22Rv1 (cell line): ENCODE data around the gene CNTNAP2.

Experiments used
- H3K27ac ChIP-seq: fragments of 450-650 bp; 2 replicates; pipeline ENCODE4 v1.5.1; 2017
- ZFX ChIP-seq: fragments of 450-650 bp; IDR thresholded peaks from 2 replicates; pipeline ENCODE4 v1.6.1; 2017; ENCODE audit warnings: antibody characterized with exemption, borderline replicate concordance
- TF ChIP-seq, protein P1 (sequence below): fragments of 450-650 bp; IDR thresholded peaks from 2 replicates; pipeline ENCODE4 v1.5.1; 2017; ENCODE audit warnings: mild to moderate bottlenecking

CNTNAP2 gene

DNA sequence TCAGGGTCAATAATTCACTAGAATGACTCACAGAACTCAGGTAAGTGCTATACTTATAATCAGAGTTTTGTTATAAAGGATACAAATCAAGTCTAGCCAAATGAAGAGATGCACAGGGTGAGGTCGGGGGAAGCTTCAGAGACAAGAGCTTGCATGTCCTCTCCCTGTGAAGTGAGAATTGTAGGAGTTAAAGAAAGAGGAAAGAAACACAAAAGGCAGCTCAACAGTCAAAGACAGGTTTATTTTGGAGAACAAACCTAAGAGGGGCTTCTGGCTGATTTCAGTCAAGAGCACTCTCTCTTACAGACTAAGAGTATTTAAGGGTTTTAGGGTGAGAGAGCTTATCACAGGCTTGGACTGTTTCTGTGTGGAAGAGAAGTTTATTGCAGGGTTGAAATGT, 1873.5 kb downstream of the CNTNAP2 start:
- TF ChIP-seq, protein P1, sequence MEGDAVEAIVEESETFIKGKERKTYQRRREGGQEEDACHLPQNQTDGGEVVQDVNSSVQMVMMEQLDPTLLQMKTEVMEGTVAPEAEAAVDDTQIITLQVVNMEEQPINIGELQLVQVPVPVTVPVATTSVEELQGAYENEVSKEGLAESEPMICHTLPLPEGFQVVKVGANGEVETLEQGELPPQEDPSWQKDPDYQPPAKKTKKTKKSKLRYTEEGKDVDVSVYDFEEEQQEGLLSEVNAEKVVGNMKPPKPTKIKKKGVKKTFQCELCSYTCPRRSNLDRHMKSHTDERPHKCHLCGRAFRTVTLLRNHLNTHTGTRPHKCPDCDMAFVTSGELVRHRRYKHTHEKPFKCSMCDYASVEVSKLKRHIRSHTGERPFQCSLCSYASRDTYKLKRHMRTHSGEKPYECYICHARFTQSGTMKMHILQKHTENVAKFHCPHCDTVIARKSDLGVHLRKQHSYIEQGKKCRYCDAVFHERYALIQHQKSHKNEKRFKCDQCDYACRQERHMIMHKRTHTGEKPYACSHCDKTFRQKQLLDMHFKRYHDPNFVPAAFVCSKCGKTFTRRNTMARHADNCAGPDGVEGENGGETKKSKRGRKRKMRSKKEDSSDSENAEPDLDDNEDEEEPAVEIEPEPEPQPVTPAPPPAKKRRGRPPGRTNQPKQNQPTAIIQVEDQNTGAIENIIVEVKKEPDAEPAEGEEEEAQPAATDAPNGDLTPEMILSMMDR, result no peak
- no peak for TF ChIP-seq ZFX
- no peak overlapping the region for H3K27ac ChIP-seq

DNA sequence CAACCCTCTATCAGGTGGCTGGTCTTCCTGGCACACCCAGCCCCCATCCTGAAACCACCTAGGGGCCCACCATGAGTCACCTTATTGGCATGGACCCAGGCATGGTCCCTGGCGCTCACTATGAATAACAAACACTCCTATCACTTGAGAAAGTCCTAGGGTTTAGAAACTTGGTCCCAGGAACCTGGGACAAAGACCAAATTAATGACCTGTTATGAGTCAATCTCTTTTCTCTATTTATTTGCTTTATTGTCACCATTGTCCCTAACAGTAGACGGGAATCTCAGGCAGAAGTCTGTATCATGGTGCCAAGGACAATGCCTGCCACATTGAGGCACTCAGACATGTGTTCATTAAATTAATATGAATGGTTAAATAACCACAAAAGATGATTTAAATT, 1874.3 kb downstream of the CNTNAP2 start:
- TF ChIP-seq, protein P1, result no peak
- TF ChIP-seq ZFX, result no peak
- no peak overlapping the region for H3K27ac ChIP-seq

DNA sequence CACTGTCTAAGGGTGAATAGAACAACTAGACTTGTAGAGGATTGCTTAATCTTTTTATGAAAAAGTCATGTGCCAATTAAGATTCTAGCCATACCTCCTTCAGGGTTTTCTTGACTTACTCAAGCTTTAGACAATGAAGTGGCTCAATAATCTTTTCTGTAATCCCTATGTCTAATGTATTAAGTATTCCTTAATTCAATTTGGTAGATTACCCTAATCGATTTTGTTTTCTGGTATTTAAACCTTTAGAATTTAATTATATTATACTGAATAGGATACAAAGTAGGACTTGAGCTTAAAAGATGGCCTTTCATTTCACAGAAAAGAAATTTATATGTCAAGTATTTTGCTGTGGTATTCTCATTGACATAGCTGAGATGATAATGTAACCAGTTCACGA, 1876.1 kb downstream of the CNTNAP2 start:
- no peak overlapping the region for H3K27ac ChIP-seq

DNA sequence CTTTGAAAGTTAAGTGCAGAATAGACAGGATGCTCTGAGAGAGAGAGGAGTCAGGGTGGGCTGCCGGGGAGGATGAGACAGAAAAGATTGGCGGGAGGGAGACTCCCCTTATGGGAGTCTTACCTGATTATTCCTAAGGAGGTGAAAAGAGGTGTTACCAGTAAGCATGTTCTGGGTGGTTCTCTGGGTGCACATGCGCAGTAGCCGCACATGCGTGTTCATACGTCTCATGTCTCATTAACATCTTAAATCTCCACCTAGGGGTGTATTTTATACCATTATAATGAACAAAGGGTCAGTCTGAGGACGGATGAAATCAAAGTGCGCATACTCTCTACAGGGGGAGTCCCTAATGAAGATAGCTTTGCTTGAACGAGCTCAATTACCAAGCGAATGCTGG, 1881.0 kb downstream of the CNTNAP2 start:
- TF ChIP-seq, protein P1, result no peak
- TF ChIP-seq ZFX, result no peak

More for the DNA sequence above, 1876.1 kb downstream of the CNTNAP2 start:
- TF ChIP-seq, protein P1, result no peak
- no peak for TF ChIP-seq ZFX

DNA sequence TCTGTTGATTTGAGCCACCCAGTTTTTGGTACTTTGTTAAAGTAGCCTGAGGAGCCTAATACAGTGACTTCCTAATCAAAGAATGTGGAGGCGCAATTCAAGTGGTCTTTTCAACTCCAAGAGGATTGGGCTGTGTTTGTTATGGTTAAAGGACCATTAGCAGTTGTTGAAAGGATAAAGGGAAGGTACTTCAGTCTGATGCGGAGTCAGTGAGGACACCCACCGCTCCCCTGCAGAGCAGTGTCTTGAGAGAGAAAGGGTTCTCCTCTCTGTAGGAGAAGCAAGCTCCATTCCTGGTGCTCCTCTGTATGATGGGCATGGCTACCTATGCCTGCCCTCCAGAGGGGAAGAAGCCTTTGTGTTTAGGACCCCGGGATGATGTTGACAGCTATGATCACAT, 1883.4 kb downstream of the CNTNAP2 start:
- no peak overlapping the region for H3K27ac ChIP-seq
- TF ChIP-seq ZFX, result no peak
- TF ChIP-seq, protein P1, result no peak

More for the DNA sequence above, 1881.0 kb downstream of the CNTNAP2 start:
- no peak overlapping the region for H3K27ac ChIP-seq

DNA sequence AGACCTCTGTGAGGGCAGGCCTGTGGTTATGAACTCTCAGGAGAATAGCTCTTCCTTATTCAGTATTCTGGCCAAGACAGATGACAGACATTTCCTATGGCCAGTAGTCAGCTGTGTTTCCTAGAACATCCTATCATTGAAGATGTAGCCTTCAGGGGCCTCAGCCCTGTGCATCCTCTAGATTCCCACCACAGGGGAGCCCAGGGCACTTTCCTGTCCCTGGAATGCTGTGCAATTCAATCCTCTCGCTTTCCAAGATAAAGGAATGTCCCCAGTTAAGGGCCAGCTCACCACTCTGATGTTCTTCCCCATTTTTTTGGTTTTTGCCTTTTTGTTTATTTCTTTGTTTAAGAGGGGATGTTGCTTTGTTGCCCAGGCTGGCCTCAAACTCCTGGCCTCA, 1895.2 kb downstream of the CNTNAP2 start:
- TF ChIP-seq, protein P1, result no peak
- TF ChIP-seq ZFX, result no peak
- H3K27ac ChIP-seq, result no peak overlapping the region

DNA sequence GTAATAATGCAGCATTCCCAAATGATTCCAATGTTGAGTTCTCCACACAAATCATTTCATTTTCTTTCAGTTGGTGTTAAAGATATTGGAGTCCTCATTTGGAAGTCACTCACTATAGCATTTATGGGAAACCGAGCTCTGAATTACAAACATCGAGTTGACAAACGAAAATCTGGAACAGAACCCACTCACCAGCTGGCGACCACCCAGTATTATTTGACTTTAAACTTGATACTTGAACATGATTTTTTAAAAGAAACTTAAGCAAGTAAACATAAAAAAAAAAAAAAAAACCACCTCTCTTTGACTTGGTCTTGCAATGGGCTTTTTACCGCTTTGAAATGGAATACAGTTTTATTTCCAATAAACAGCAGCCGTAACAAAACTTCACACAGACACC, 1897.4 kb downstream of the CNTNAP2 start:
- TF ChIP-seq ZFX, result no peak
- TF ChIP-seq, protein P1, result no peak
- no peak overlapping the region for H3K27ac ChIP-seq
